SJCRH30 (cell line): ENCODE measurements around the gene MNT. TPM values are rescaled to one million over a fixed set of nuclear protein-coding genes. Genes with fewer than 3 reads are reported as not detected.

Source experiments
- DNase-seq, 2 experiments: peaks; one replicate each; pipeline ENCODE4 v3.0.0-alpha.2; 2015 to 2020
- H3K27ac ChIP-seq: fragments of 250-450 bp; sonication (Bioruptor Pico); 2 replicates; pipeline ENCODE4 v1.5.1; 2020; ENCODE audit warnings: mild to moderate bottlenecking, moderate library complexity
- H3K27me3 ChIP-seq: fragments of 250-450 bp; sonication (Bioruptor Pico); 2 replicates; pipeline ENCODE4 v1.5.1; 2020; ENCODE audit warnings: mild to moderate bottlenecking, moderate library complexity
- H3K36me3 ChIP-seq: fragments of 250-450 bp; sonication (Bioruptor Pico); 2 replicates; pipeline ENCODE4 v1.5.1; 2020; ENCODE audit warnings: mild to moderate bottlenecking, moderate library complexity
- H3K4me1 ChIP-seq: fragments of 250-450 bp; sonication (Bioruptor Pico); 2 replicates; pipeline ENCODE4 v1.5.1; 2020; ENCODE audit warnings: mild to moderate bottlenecking, moderate library complexity
- H3K4me3 ChIP-seq: fragments of 250-450 bp; sonication (Bioruptor Pico); 2 replicates; pipeline ENCODE4 v1.5.1; 2020; ENCODE audit warnings: mild to moderate bottlenecking, moderate library complexity
- H3K9me3 ChIP-seq: fragments of 250-450 bp; sonication (Bioruptor Pico); replicated peaks from 2 replicates; pipeline ENCODE4 v1.5.1; 2020; ENCODE audit warnings: mild to moderate bottlenecking, moderate library complexity
- total RNA-seq: library from RNA; depleted of rRNA; stranded (reverse); fragments of >200 nt; shearing (Covaris generic); gene quantifications from 2 replicates; pipeline ENCODE4 v1.2.3, GENCODE V29; 2014

The MNT gene
- total RNA-seq, 1 experiment from 2014 or later = 8.7 TPM

GRCh38 chr17:2372180-2372579, 28.7 kb downstream of the MNT start:
- Histone ChIP-seq H3K27ac (no peak overlapping the region), H3K27me3 (no peaks in the 10 kb centered on the region), H3K9me3 (no peaks in the 10 kb centered on the region), H3K36me3 (no peaks in the 10 kb centered on the region), H3K4me1 (no peaks in the 10 kb centered on the region), H3K4me3 (no peak overlapping the region)
- no peak for DNase-seq

DNA sequence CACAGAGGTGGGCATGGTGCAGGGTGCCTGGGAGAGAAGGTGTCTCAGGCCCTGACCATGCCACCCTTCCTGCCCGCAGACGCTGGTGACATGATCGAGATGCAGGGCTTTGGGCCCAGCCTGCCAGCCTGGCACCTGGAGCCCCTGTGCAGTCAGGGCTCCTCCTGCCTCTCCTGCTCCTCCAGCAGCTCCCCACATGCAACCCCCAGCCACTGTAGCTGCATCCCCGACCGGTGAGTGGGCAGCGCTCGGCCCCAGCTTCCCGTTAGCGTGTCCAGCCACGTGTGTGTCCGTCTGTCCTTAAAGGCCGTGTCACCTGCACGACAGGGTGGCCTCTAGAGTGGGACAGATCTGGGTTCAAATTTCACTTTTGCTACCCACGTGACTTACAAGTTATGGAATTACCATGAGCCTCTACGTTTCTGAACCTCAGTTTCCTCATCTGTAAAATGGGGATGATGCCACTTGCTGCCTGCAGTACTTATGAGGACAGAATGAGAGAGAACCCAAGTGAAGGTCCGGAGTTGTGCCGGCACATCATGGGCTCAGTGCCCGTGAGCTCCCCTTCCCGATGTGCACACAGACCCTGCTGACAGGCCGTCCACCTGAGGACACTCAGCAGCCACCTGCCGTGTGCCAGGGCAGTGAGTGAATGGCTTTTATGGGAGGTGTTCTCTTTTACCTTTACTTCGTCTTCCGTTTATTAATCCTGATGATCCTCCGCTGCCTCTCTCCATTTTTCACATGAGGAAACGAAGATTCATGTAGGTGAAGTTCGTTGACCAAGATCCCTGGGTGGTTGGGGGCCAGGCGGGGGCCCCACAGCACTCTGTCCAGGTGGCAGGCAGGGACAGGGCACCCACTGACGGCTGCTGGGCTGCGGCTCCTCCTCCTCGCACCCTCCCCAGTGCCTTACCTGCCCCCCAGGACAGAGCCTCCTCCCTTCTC, 29.4 kb downstream of the MNT start:
- no peak for DNase-seq
- no peaks in the 10 kb centered on the region for H3K36me3 ChIP-seq
- no peaks in the 10 kb centered on the region for H3K9me3 ChIP-seq

GRCh38 chr17:2370211-2370589, 30.7 kb downstream of the MNT start:
- H3K9me3 ChIP-seq = no peaks in the 10 kb centered on the region
- H3K36me3 ChIP-seq = no peaks in the 10 kb centered on the region
- no peak overlapping the region for H3K27ac ChIP-seq
- H3K4me1 ChIP-seq = no peaks in the 10 kb centered on the region
- H3K4me3 ChIP-seq = no peak overlapping the region
- H3K27me3 ChIP-seq = no peaks in the 10 kb centered on the region
- DNase-seq = no peak

More for the DNA sequence above, 29.4 kb downstream of the MNT start:
- H3K27me3 ChIP-seq = no peaks in the 10 kb centered on the region
- no peaks in the 10 kb centered on the region for H3K4me1 ChIP-seq
- no peak overlapping the region for H3K4me3 ChIP-seq
- H3K27ac ChIP-seq = no peak overlapping the region

- no peaks in the 10 kb centered on the region for H3K4me1 ChIP-seq
- no peaks in the 10 kb centered on the region for H3K36me3 ChIP-seq
- H3K27ac ChIP-seq = no peak overlapping the region
- H3K9me3 ChIP-seq = no peaks in the 10 kb centered on the region
- DNase-seq = no peak
- H3K4me3 ChIP-seq = no peak overlapping the region
- no peaks in the 10 kb centered on the region for H3K27me3 ChIP-seq
Observed at GRCh38 chr17:2369551-2370210, 31.2 kb downstream of the MNT start.

DNA sequence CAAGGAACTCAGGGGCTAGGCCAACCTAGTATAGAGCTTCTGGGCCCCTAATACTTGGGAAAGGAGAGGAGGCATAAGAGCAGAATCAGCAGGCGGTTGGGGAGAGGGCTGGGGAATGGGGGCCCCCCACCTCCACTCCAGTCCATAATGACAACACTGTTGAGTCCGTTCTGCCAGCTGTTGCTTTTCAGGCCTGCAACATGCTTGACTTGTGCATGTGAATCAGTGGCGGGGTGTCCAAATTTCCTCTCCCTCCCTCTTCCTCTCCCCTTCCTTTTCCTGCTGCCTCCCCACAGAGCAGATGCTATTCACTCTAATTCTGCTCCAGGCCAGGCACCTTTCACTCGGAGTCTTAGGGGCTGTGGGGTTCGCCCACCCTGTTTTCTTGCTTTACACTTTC, 31.8 kb downstream of the MNT start:
- Histone ChIP-seq H3K9me3 (no peaks in the 10 kb centered on the region), H3K4me3 (no peak overlapping the region), H3K27me3 (no peaks in the 10 kb centered on the region), H3K36me3 (no peaks in the 10 kb centered on the region), H3K4me1 (no peaks in the 10 kb centered on the region), H3K27ac (no peak overlapping the region)
- DNase-seq = no peak

DNA sequence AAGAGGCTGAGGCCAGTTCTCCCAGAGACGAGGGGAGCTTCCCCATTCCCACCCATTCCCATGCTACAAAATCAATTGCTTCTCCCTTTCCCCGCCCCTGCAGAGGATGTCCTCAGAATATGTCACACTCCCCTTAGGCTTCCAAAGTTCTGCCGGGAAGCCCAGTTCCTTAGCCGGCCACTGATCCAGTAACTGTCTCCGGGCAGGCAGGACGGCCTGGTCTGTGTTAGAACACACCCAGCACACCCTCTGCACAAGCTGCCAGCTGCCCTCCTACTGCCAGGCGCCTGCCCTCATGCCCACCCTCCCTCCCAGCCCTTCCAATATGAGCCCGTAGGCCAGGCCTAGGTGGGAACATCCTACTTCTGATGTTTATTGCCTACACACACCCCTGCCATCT, 32.5 kb downstream of the MNT start:
- Histone ChIP-seq H3K36me3 (no peaks in the 10 kb centered on the region), H3K9me3 (no peaks in the 10 kb centered on the region), H3K27me3 (no peaks in the 10 kb centered on the region), H3K27ac (no peak overlapping the region), H3K4me3 (no peak overlapping the region), H3K4me1 (no peaks in the 10 kb centered on the region)
- DNase-seq = no peak

GRCh38 chr17:2366747-2367494, 33.9 kb downstream of the MNT start:
- H3K27ac ChIP-seq = no peak overlapping the region

GRCh38 chr17:2365132-2365531, 35.7 kb downstream of the MNT start:
- Histone ChIP-seq H3K9me3 (no peaks in the 10 kb centered on the region), H3K4me1 (peaks cover 2% of the 10 kb centered on the region), H3K4me3 (no peak overlapping the region), H3K27ac (no peak overlapping the region), H3K27me3 (no peaks in the 10 kb centered on the region), H3K36me3 (no peaks in the 10 kb centered on the region)
- DNase-seq = no peak

More at GRCh38 chr17:2366747-2367494, 33.9 kb downstream of the MNT start:
- no peak for DNase-seq
- no peaks in the 10 kb centered on the region for H3K4me1 ChIP-seq
- H3K27me3 ChIP-seq = no peaks in the 10 kb centered on the region
- H3K36me3 ChIP-seq = no peaks in the 10 kb centered on the region
- no peak overlapping the region for H3K4me3 ChIP-seq
- no peaks in the 10 kb centered on the region for H3K9me3 ChIP-seq

DNA sequence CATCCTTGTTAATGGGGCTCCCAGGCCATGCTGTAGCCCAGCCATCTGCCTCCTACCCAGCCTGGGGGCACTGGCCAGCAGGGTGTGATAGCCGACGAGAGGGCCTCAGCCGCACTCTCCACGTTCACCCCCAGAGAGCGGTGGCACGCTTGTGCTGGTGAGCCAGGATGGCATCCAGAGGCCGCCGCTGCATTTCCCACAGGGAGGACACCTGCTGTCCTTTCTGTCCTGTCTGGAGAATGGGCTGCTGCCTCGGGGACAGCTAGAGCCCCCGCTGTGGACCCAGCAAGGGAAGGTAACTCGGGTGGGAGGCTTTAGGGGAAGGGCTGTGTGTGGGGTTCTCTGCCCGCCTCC, 36.1 kb downstream of the MNT start:
- Histone ChIP-seq H3K4me3 (no peak overlapping the region), H3K4me1 (peaks cover 6% of the 10 kb centered on the region), H3K9me3 (no peaks in the 10 kb centered on the region), H3K27me3 (no peaks in the 10 kb centered on the region), H3K27ac (no peak overlapping the region), H3K36me3 (no peaks in the 10 kb centered on the region)
- no peak for DNase-seq

DNA sequence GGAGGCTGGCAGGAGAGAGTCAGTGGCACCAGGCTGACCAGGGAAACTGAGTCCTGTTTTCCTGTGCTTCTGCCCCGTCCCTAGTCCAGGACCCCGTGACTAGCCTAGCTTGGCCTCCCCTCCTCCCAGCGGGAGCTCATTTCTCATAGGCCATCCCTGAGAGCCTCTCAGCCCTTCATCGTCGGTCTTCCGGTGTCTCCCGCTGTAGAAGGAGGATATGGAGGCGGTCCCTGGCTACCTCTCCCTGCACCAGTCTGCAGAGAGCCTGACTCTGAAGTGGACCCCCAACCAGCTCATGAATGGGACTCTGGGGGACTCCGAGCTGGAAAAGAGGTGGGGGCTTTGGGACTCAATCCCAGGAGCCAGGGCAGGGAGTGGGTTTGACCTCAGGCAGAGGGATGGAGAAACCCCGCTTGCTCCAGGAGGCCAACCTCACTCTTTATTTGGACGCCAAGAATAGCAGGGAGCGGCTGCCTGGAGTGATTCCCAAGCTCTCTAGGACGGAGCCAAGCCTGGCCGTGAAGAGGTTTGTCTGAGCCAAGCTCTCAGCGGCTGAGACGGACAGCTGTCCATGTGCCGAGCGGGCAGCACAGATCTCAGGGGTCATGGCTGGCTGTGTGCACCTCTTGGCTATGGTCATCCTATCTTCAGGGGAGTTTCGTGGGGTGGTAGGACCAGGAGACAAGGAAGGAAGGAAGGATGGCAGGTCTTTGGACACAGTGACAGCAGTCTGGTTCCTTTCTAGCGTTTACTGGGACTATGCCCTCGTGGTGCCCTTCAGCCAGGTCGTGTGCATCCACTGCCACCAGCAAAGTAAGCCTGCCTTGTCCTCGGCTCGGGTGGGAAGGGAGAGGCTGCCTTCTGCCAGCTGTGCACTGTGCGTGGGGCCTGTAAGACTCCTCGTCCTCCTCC, 36.8 kb downstream of the MNT start:
- peaks cover 7% of the 10 kb centered on the region for H3K4me1 ChIP-seq
- H3K36me3 ChIP-seq = no peaks in the 10 kb centered on the region
- no peak for DNase-seq
- no peaks in the 10 kb centered on the region for H3K27me3 ChIP-seq
- H3K9me3 ChIP-seq = no peaks in the 10 kb centered on the region
- H3K27ac ChIP-seq = no peak overlapping the region
- H3K4me3 ChIP-seq = no peak overlapping the region

GRCh38 chr17:2363318-2363717, 37.5 kb downstream of the MNT start:
- no peaks in the 10 kb centered on the region for H3K36me3 ChIP-seq
- no peak overlapping the region for H3K27ac ChIP-seq
- H3K27me3 ChIP-seq = no peaks in the 10 kb centered on the region
- no peak for DNase-seq
- peaks cover 7% of the 10 kb centered on the region for H3K4me1 ChIP-seq
- no peaks in the 10 kb centered on the region for H3K9me3 ChIP-seq
- H3K4me3 ChIP-seq = no peak overlapping the region

- Histone ChIP-seq H3K4me1 (peaks cover 7% of the 10 kb centered on the region), H3K27ac (no peak overlapping the region), H3K36me3 (no peaks in the 10 kb centered on the region), H3K4me3 (no peak overlapping the region), H3K9me3 (no peaks in the 10 kb centered on the region), H3K27me3 (no peaks in the 10 kb centered on the region)
- no peak for DNase-seq
Observed at GRCh38 chr17:2362881-2363280, 38.0 kb downstream of the MNT start.

GRCh38 chr17:2362416-2362815, 38.4 kb downstream of the MNT start:
- no peaks in the 10 kb centered on the region for H3K27me3 ChIP-seq

DNA sequence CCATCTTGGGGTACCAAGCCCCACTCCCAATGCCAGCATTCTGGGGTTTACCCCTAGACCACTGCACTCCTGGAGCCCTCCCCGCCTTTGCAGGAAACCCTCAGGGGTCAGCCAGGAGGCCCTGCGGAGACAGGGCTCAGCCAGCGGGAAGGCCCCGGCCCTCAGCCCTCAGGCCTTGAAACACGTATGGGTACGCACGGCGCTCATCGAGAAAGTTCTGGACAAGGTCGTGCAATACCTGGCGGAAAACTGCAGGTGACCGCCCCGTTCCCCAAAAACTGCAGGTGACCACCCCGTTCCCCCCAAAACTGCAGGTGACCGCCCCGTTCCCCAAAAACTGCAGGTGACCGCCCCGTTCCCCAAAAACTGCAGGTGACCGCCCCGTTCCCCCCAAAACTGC, 38.8 kb downstream of the MNT start:
- Histone ChIP-seq H3K9me3 (no peaks in the 10 kb centered on the region), H3K27ac (no peak overlapping the region), H3K36me3 (no peaks in the 10 kb centered on the region), H3K4me1 (peaks cover 7% of the 10 kb centered on the region), H3K4me3 (no peak overlapping the region), H3K27me3 (no peaks in the 10 kb centered on the region)
- DNase-seq = no peak

More at GRCh38 chr17:2362416-2362815, 38.4 kb downstream of the MNT start:
- Histone ChIP-seq H3K4me1 (peaks cover 7% of the 10 kb centered on the region), H3K4me3 (no peak overlapping the region), H3K27ac (no peak overlapping the region), H3K36me3 (no peaks in the 10 kb centered on the region), H3K9me3 (no peaks in the 10 kb centered on the region)
- no peak for DNase-seq
